PFSK-1 (cell line): Measurements from ENCODE around the gene GNPNAT1.

Experiments
- FOXP2 ChIP-seq: optimal IDR thresholded peaks from 2 replicates; pipeline ENCODE3; 2011; ENCODE audit warnings: borderline replicate concordance, control low read depth, inconsistent platforms; ENCODE audit not compliant: insufficient read depth; ENCODE audit errors: extremely low read length, extremely low read depth
- POLR2AphosphoS5 ChIP-seq: IDR thresholded peaks from 2 replicates; pipeline ENCODE4 v1.6.1; 2012; ENCODE audit warnings: low read depth, mild to moderate bottlenecking, control low read depth, low read length, moderate library complexity
- SIN3A ChIP-seq: IDR thresholded peaks from 2 replicates; pipeline ENCODE4 v1.6.1; 2012; ENCODE audit warnings: mild to moderate bottlenecking, low read length, moderate library complexity, borderline replicate concordance; ENCODE audit not compliant: insufficient read depth
- TAF1 ChIP-seq: IDR thresholded peaks from 2 replicates; pipeline ENCODE4 v1.6.1; 2012; ENCODE audit warnings: low read length, control low read depth, borderline replicate concordance; ENCODE audit not compliant: insufficient read depth

GRCh38 chr14:52834440-52834842, 43.0 kb upstream of the GNPNAT1 start:
- TF ChIP-seq POLR2AphosphoS5 (no peak), FOXP2 (no peak), SIN3A (no peak), TAF1 (no peak)
